Caco-2 (cell line): ENCODE results near the gene ZFHX2. TPM values are rescaled to one million over a fixed set of nuclear protein-coding genes. Genes with fewer than 3 reads are reported as not detected.

Experiments used
- BruUV-seq: library from RNA; stranded (reverse); fragments of 400-500 nt; replicated peaks from 2 replicates; lab custom pipeline; 2021; lab: Mats Ljungman, UMichigan
- CTCF ChIA-PET: fragments of 300-600 bp; sonication (Branson Sonifier 250); formaldehyde crosslinking; loops from one replicate; lab custom pipeline; 2022; ENCODE audit warnings: antibody characterized with exemption; lab: Charles Lee
- POLR2A ChIA-PET: fragments of 300-600 bp; sonication (Branson Sonifier 250); formaldehyde crosslinking; loops from one replicate; lab custom pipeline; 2022; ENCODE audit warnings: antibody characterized with exemption; lab: Charles Lee
- DNase-seq, 2 experiments: peaks; one replicate each; pipeline versions ENCODE4 v3.0.0 to v3.0.0-alpha.2; 2020 to 2022
- H3K27me3 ChIP-seq: replicated peaks from 2 replicates; pipeline ENCODE4 v1.6.0; 2011; ENCODE audit warnings: low read length; ENCODE audit not compliant: control insufficient read depth, insufficient read depth
- H3K36me3 ChIP-seq: 2 replicates; pipeline ENCODE4 v1.5.1; 2011; ENCODE audit warnings: low read length; ENCODE audit not compliant: control insufficient read depth, insufficient read depth
- H3K4me1 ChIP-seq: fragments of 250-450 bp; sonication (Bioruptor Pico); 2 replicates; pipeline ENCODE4 v1.5.1; 2020; ENCODE audit warnings: mild to moderate bottlenecking
- H3K4me3 ChIP-seq: 2 replicates; pipeline ENCODE4 v1.5.1; 2011; ENCODE audit warnings: low read depth, mild to moderate bottlenecking, control low read depth, low read length
- H3K9me3 ChIP-seq: fragments of 250-450 bp; sonication (Bioruptor Pico); 2 replicates; pipeline ENCODE4 v1.5.1; 2020; ENCODE audit warnings: mild to moderate bottlenecking, moderate library complexity
- H3K27ac Mint-ChIP-seq: one replicate; pipeline ENCODE4 v1.8.0; 2022; ENCODE audit warnings: mixed read lengths; ENCODE audit not compliant: unreplicated experiment
- H3K27me3 Mint-ChIP-seq: one replicate; pipeline ENCODE4 v1.8.0; 2022; ENCODE audit warnings: mixed read lengths; ENCODE audit not compliant: insufficient read depth, unreplicated experiment
- H3K36me3 Mint-ChIP-seq: one replicate; pipeline ENCODE4 v1.8.0; 2022; ENCODE audit warnings: mild to moderate bottlenecking, mixed read lengths; ENCODE audit not compliant: insufficient read depth, unreplicated experiment
- H3K4me1 Mint-ChIP-seq: one replicate; pipeline ENCODE4 v1.8.0; 2022; ENCODE audit warnings: low read depth, mixed read lengths; ENCODE audit not compliant: unreplicated experiment
- H3K4me3 Mint-ChIP-seq: one replicate; pipeline ENCODE4 v1.8.0; 2022; ENCODE audit warnings: mild to moderate bottlenecking, moderate library complexity, mixed read lengths; ENCODE audit not compliant: unreplicated experiment
- H3K9me3 Mint-ChIP-seq: one replicate; pipeline ENCODE4 v1.8.0; 2022; ENCODE audit warnings: mixed read lengths; ENCODE audit not compliant: unreplicated experiment
- intact Hi-C: fragments of 100-400 bp; cut with micrococcal nuclease; formaldehyde crosslinking; loops from one replicate; pipeline ENCODE4 v1.10.0; 2022; ENCODE audit not compliant: unreplicated experiment
- total RNA-seq: library from RNA; stranded (reverse); gene quantifications from 2 replicates; pipeline ENCODE4 v1.2.3, GENCODE V29; 2022
- TF ChIP-seq, protein P1 (sequence below), 2 experiments: fragments of 200-600 bp in 1 of 2; IDR thresholded peaks; 1 replicate in 1 of 2; 2 replicates in 1 of 2; pipeline versions ENCODE4 v1.5.1 to v1.8.0; 2011 to 2022; ENCODE audit warnings: antibody characterized with exemption in 1 of 2, control low read depth in 1 of 2, inconsistent platforms in 1 of 2, low read depth in 1 of 2, low read length in 1 of 2, mild to moderate bottlenecking in 1 of 2, moderate library complexity in 1 of 2; ENCODE audit not compliant: insufficient read depth in 1 of 2, severe bottlenecking in 1 of 2, unreplicated experiment in 1 of 2

Gene ZFHX2
- total RNA-seq, 1 experiment from 2014 or later: 1.1 TPM

DNA sequence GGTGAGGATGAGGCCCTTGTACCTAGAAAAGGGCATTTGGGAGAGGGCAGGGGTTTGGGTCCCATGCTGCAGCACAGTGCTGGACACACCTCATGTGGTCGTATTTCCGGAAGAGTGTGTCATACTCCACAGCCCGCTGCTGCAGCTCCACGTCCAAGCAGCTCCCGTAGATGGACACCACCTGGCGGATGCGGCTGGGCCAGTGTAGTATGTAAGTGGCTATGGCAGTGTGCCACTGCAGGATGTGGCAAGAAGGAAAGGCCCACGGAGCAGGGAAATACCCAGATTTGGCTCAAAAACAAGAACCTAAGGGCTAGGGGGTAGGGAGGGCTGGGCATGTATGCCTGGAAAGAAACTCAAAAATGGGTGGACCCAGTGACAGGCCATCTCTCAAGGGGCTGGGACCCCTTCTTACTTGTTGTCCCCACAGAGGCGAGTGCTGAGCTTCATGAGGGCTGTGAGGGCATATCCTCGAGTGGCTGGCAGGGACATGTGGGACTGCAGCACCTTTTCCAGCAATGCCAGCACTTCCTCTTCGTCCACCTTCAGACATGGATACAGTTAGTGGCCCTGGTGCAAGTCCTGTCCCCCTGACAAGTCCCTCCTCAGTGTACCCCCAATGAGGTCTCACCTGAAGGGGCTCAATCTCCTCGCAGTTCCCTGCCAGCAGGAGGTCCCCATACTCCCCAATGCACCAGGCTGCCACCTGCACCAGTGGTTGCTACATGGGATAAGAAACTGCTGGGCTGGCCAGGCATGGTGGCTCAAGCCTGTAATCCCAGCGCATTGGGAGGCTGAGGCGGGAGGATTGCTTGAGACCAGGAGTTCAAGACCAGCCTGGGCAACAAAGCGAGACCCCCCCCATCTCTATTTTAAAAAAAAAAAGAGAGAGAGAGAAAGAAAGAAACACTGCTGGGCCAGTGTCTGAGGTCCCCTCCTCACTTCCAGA lies 10.6 kb upstream of the ZFHX2 start:
- Mint-ChIP-seq H3K9me3 (no peaks in the 10 kb centered on the region), H3K27me3 (no peaks in the 10 kb centered on the region), H3K4me1 (peaks cover 6% of the 10 kb centered on the region), H3K27ac (no peak overlapping the region), H3K36me3 (peaks cover 46% of the 10 kb centered on the region), H3K4me3 (no peak overlapping the region)
- BruUV-seq: no TSS peak
- no peaks in the 10 kb centered on the region for H3K27me3 ChIP-seq
- no peaks in the 10 kb centered on the region for H3K4me1 ChIP-seq
- TF ChIP-seq, protein P1, sequence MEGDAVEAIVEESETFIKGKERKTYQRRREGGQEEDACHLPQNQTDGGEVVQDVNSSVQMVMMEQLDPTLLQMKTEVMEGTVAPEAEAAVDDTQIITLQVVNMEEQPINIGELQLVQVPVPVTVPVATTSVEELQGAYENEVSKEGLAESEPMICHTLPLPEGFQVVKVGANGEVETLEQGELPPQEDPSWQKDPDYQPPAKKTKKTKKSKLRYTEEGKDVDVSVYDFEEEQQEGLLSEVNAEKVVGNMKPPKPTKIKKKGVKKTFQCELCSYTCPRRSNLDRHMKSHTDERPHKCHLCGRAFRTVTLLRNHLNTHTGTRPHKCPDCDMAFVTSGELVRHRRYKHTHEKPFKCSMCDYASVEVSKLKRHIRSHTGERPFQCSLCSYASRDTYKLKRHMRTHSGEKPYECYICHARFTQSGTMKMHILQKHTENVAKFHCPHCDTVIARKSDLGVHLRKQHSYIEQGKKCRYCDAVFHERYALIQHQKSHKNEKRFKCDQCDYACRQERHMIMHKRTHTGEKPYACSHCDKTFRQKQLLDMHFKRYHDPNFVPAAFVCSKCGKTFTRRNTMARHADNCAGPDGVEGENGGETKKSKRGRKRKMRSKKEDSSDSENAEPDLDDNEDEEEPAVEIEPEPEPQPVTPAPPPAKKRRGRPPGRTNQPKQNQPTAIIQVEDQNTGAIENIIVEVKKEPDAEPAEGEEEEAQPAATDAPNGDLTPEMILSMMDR (IDR thresholded peaks at IDR 0.05; ENCODE audit: insufficient read depth in 1 of 2, low read depth in 1 of 2, low read length in 1 of 2, severe bottlenecking in 1 of 2, unreplicated experiment in 1 of 2): no peak
- ChIA-PET CTCF (interaction anchor here (0.6 to 7.3 kb wide), 2 partner anchors 84 to 528 kb away, joined by 5 to 50 read pairs; no protein-coding TSS in a partner anchor), POLR2A (no interaction called here)
- H3K9me3 ChIP-seq: no peaks in the 10 kb centered on the region
- H3K36me3 ChIP-seq: peaks cover 5% of the 10 kb centered on the region
- H3K4me3 ChIP-seq: no peak overlapping the region
- intact Hi-C loops: loop anchor here (1.0 kb wide), 1 partner anchor 84 kb away; no protein-coding TSS in a partner anchor
- no peak for DNase-seq

DNA sequence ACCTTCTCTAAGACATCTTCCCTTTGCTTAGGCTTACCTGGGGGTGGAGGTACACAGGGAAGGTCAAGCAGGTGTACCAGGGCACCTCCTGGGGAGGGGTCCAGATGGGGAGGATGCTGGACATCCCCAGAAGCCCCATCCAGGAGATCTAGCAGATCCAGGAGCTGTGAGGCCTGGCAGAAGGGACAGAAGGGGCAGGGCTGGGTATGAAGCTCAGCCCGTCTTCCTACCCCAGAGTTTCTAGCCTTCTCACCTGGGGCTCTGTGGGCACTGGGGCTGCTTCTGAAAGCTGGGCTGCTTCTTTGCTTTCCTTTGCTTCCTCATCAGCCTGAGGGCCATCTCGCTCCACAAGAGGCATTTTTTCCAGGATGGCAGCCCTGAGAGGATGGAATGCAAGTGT lies 9.7 kb upstream of the ZFHX2 start:
- 0 out of 2 replicates have a peak, but pooled peaks cover 6% of the 10 kb centered on the region for H3K4me1 ChIP-seq
- Mint-ChIP-seq H3K27me3 (no peaks in the 10 kb centered on the region), H3K4me1 (peaks cover 14% of the 10 kb centered on the region), H3K27ac (no peak overlapping the region), H3K4me3 (no peak overlapping the region), H3K36me3 (peaks cover 44% of the 10 kb centered on the region), H3K9me3 (no peaks in the 10 kb centered on the region)
- peaks cover 5% of the 10 kb centered on the region for H3K36me3 ChIP-seq
- no peak for DNase-seq
- ChIA-PET CTCF (interaction anchor here (0.6 to 7.3 kb wide), 2 partner anchors 83 to 527 kb away, joined by 5 to 50 read pairs; no protein-coding TSS in a partner anchor), POLR2A (no interaction called here)
- TF ChIP-seq, protein P1 (IDR thresholded peaks at IDR 0.05; ENCODE audit: insufficient read depth in 1 of 2, low read depth in 1 of 2, low read length in 1 of 2, severe bottlenecking in 1 of 2, unreplicated experiment in 1 of 2): no peak
- no peaks in the 10 kb centered on the region for H3K27me3 ChIP-seq
- no peak overlapping the region for H3K4me3 ChIP-seq
- BruUV-seq: no TSS peak
- intact Hi-C loops: no loop called here
- H3K9me3 ChIP-seq: no peaks in the 10 kb centered on the region

DNA sequence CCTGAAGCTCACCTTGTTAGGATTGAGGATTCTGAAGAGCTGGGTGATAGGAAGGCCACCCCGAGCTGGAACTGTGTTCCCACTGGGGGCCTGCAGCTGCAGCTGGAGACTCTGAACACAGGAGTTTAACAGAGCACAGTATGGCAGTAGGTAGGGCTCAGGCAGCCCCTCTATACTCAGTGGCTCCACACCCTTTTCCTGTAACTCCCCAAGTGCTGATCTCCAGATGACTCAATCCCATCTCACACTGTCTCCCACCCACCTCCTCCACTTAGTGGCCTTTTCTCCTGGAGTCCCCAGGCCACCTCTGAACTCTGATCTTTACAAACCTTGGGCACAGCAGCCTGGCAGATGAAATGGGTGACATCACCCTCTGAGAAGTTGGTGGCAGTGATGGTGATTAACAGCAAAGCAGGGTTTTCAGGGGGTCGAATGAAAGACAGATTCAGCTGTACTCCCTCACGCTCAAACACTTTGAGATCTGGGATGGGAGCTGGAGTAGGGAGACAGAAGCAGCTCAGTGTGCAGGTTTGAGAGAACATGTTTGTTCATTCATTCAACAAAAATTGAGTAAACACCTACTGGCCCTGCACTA lies 8.5 kb upstream of the ZFHX2 start:
- intact Hi-C loops: loop anchor here (1.0 kb wide), 1 partner anchor 77 kb away; no protein-coding TSS in a partner anchor
- Mint-ChIP-seq H3K27me3 (no peaks in the 10 kb centered on the region), H3K4me3 (no peak overlapping the region), H3K27ac (no peak overlapping the region), H3K36me3 (peaks cover 50% of the 10 kb centered on the region), H3K4me1 (peaks cover 14% of the 10 kb centered on the region), H3K9me3 (no peaks in the 10 kb centered on the region)
- Histone ChIP-seq H3K36me3 (peaks cover 5% of the 10 kb centered on the region), H3K27me3 (no peaks in the 10 kb centered on the region), H3K4me1 (0 out of 2 replicates have a peak, but pooled peaks cover 6% of the 10 kb centered on the region), H3K4me3 (no peak overlapping the region), H3K9me3 (no peaks in the 10 kb centered on the region)
- no peak for DNase-seq
- TF ChIP-seq, protein P1 (IDR thresholded peaks at IDR 0.05; ENCODE audit: insufficient read depth in 1 of 2, low read depth in 1 of 2, low read length in 1 of 2, severe bottlenecking in 1 of 2, unreplicated experiment in 1 of 2): no peak
- POLR2A ChIA-PET: interaction anchor here (0.6 to 1.2 kb wide), 2 partner anchors 8 to 465 kb away, joined by 3 to 4 read pairs; partner anchors contain the start of genes C14orf119 and ZFHX2
- no TSS peak for BruUV-seq
- CTCF ChIA-PET: interaction anchor here (0.5 to 7.3 kb wide), 4 partner anchors 66 to 312 kb away, joined by 4 to 50 read pairs (median 8); no protein-coding TSS in a partner anchor
